OCI-LY7 (cell line): ENCODE results near the gene ETS2. TPM values are rescaled to one million over a fixed set of nuclear protein-coding genes. Genes with fewer than 3 reads are reported as not detected.

Experiments used
- BruUV-seq: library from RNA; stranded (reverse); fragments of 400-500 nt; replicated peaks from 2 replicates; lab custom pipeline; 2021; lab: Mats Ljungman, UMichigan
- CTCF ChIA-PET: fragments of 300-600 bp; sonication (Branson Sonifier 250); formaldehyde crosslinking; loops from one replicate; lab custom pipeline; 2022; ENCODE audit warnings: antibody characterized with exemption; ENCODE audit not compliant: unreplicated experiment; lab: Charles Lee
- POLR2A ChIA-PET: fragments of 300-600 bp; sonication (Branson Sonifier 250); formaldehyde crosslinking; loops from one replicate; lab custom pipeline; 2022; ENCODE audit warnings: antibody characterized with exemption; lab: Charles Lee
- DNase-seq: peaks from one replicate; pipeline ENCODE4 v3.0.0-alpha.2; 2015; ENCODE audit warnings: low spot score
- H2AFZ ChIP-seq: fragments of 200-600 bp; sonication (generic), shearing (Covaris generic); 2 replicates; pipeline ENCODE4 v1.6.1; 2014; ENCODE audit warnings: mild to moderate bottlenecking, antibody characterized with exemption, low read length, moderate library complexity
- H3K27ac ChIP-seq: fragments of 200-600 bp; sonication (generic); 2 replicates; pipeline ENCODE4 v1.5.1; 2014; ENCODE audit warnings: mixed run types, low read depth, mild to moderate bottlenecking, moderate library complexity, low read length, inconsistent platforms; ENCODE audit not compliant: poor library complexity, severe bottlenecking
- H3K36me3 ChIP-seq: fragments of 200-600 bp; sonication (generic); 2 replicates; pipeline ENCODE4 v1.6.1; 2014; ENCODE audit warnings: mild to moderate bottlenecking, antibody characterized with exemption, low read length, moderate library complexity, mixed read lengths; ENCODE audit not compliant: insufficient read depth
- H3K4me1 ChIP-seq: fragments of 200-600 bp; sonication (generic); 2 replicates; pipeline ENCODE4 v1.5.1; 2014; ENCODE audit warnings: mild to moderate bottlenecking, low read length; ENCODE audit not compliant: insufficient read depth, poor library complexity, severe bottlenecking
- H3K4me2 ChIP-seq: fragments of 200-600 bp; sonication (generic); 2 replicates; pipeline ENCODE4 v1.6.1; 2014; ENCODE audit warnings: mild to moderate bottlenecking, low read length
- H3K4me3 ChIP-seq: fragments of 200-600 bp; sonication (generic); 2 replicates; pipeline ENCODE4 v1.5.1; 2014; ENCODE audit warnings: mild to moderate bottlenecking, low read depth, low read length; ENCODE audit not compliant: poor library complexity, severe bottlenecking
- H3K79me2 ChIP-seq: fragments of 200-600 bp; sonication (generic); 2 replicates; pipeline ENCODE4 v1.6.1; 2016; ENCODE audit warnings: low read depth, mild to moderate bottlenecking, low read length, moderate library complexity, mixed read lengths; ENCODE audit not compliant: insufficient read depth
- H3K9me2 ChIP-seq: fragments of 200-600 bp; sonication (generic); 2 replicates; pipeline ENCODE4 v1.6.1; 2016; ENCODE audit warnings: mild to moderate bottlenecking, low read length, mixed read lengths; ENCODE audit not compliant: insufficient read depth
- H3K9me3 ChIP-seq: fragments of 200-600 bp; sonication (generic); 2 replicates; pipeline ENCODE4 v1.6.1; 2014; ENCODE audit warnings: mild to moderate bottlenecking, mixed run types, low read length, mixed read lengths
- H4K20me1 ChIP-seq: fragments of 200-600 bp; sonication (generic); 2 replicates; pipeline ENCODE4 v1.6.1; 2014; ENCODE audit warnings: mild to moderate bottlenecking, antibody characterized with exemption, low read length, moderate library complexity, mixed read lengths; ENCODE audit not compliant: insufficient read depth
- EZH2phosphoT487 ChIP-seq: fragments of 200-600 bp; sonication (generic); IDR thresholded peaks from 2 replicates; pipeline ENCODE4 v1.6.1; 2018; ENCODE audit warnings: low read depth, borderline replicate concordance, mild to moderate bottlenecking, mixed run types, antibody characterized with exemption, low read length, moderate library complexity, mixed read lengths
- intact Hi-C: fragments of 100-400 bp; cut with micrococcal nuclease; formaldehyde crosslinking; loops from one replicate; pipeline ENCODE4 v1.10.0; 2022; ENCODE audit not compliant: unreplicated experiment
- total RNA-seq, 2 experiments: library from RNA; depleted of rRNA in 1 of 2; stranded (reverse); fragments of >200 nt in 1 of 2; shearing (Covaris generic) in 1 of 2; gene quantifications; 2 replicates each; pipeline ENCODE4 v1.2.3, GENCODE V29; 2014 to 2022
- TF ChIP-seq, protein P1 (sequence below): fragments of 200-600 bp; sonication (generic); conservative IDR thresholded peaks from 2 replicates; pipeline ENCODE4 v1.5.1; 2014; ENCODE audit warnings: mild to moderate bottlenecking, antibody characterized with exemption, low read length, moderate library complexity, mixed read lengths

Gene ETS2
- total RNA-seq, 2 experiments from 2014 or later = 9.8 to 24.1 TPM

DNA sequence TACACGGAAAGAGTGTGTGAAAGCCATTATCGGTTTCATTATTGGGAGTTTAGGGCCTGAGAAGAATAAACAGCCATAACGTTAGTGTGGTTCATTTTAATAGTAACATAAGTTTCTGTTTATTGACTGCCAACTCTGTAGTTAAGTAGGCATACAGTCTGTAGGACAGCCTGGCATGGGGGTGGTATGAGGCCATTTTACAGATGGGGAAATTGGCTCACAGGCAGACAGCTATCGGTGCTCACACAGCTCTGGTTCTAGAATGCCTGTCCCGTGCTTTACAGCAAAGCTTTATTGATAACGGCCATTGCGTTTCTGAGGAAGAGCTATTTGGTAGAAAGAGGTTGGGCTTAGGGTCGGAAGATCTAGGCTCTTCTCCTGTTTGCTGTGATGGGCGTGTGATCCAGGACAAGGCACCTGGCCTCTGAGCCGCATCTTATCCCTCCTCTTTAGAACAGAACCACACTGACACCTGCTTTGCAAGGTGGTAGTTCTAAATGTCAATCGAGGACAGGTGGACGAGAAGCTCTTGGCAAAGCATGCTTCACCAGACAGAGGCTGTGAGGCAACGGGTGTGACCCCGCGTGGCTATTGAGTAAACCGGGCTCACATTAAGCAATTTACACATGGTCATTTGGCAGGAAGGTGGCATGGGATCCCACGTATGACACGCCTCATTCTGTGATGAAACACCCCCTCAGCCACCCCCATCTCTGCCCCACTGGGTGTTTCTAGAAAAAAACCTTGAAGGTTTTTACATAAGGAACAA, 14.9 kb downstream of the ETS2 start:
- Histone ChIP-seq H3K4me2 (no peak overlapping the region), H3K79me2 (no peaks in the 10 kb centered on the region), H4K20me1 (no peaks in the 10 kb centered on the region), H3K4me1 (no peaks in the 10 kb centered on the region), H3K9me2 (no peaks in the 10 kb centered on the region), H3K36me3 (peaks cover 94% of the 10 kb centered on the region), H3K9me3 (no peaks in the 10 kb centered on the region), H2AFZ (no peak overlapping the region), H3K4me3 (no peak overlapping the region), H3K27ac (no peak overlapping the region)
- DNase-seq = no peak
- POLR2A ChIA-PET = interaction anchor here (1.5 kb wide), 1 partner anchor 11 kb away, joined by 6 read pairs; no protein-coding TSS in a partner anchor
- BruUV-seq = no TSS peak
- intact Hi-C loops = no loop called here
- CTCF ChIA-PET = no interaction called here
- TF ChIP-seq, protein P1, sequence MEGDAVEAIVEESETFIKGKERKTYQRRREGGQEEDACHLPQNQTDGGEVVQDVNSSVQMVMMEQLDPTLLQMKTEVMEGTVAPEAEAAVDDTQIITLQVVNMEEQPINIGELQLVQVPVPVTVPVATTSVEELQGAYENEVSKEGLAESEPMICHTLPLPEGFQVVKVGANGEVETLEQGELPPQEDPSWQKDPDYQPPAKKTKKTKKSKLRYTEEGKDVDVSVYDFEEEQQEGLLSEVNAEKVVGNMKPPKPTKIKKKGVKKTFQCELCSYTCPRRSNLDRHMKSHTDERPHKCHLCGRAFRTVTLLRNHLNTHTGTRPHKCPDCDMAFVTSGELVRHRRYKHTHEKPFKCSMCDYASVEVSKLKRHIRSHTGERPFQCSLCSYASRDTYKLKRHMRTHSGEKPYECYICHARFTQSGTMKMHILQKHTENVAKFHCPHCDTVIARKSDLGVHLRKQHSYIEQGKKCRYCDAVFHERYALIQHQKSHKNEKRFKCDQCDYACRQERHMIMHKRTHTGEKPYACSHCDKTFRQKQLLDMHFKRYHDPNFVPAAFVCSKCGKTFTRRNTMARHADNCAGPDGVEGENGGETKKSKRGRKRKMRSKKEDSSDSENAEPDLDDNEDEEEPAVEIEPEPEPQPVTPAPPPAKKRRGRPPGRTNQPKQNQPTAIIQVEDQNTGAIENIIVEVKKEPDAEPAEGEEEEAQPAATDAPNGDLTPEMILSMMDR = no peak
- TF ChIP-seq EZH2phosphoT487 = no peak

DNA sequence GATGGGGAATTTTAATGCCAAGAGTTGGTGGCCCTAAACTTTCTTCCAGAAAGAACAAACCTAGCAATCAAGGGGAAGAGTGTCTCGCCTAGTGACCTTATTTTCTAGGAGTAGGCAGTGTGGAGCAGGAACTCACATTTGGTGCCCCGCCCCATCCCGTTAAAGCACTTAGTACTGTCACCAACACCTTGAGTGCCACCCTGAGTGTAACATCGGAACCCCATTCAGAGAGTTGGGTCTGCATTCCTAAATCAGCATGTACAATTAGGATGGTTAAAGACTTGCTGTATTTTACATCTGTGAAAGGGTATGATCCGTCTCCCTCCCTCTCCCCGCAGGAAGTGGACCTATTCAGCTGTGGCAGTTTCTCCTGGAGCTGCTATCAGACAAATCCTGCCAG, 15.5 kb downstream of the ETS2 start:
- intact Hi-C loops = no loop called here
- Histone ChIP-seq H3K9me3 (peaks cover 5% of the 10 kb centered on the region), H3K27ac (no peak overlapping the region), H3K4me2 (no peak overlapping the region), H3K4me1 (no peaks in the 10 kb centered on the region), H3K36me3 (peaks cover 91% of the 10 kb centered on the region), H2AFZ (no peak overlapping the region), H4K20me1 (no peaks in the 10 kb centered on the region), H3K9me2 (no peaks in the 10 kb centered on the region), H3K4me3 (no peak overlapping the region), H3K79me2 (no peaks in the 10 kb centered on the region)
- ChIA-PET CTCF (no interaction called here), POLR2A (no interaction called here)
- no TSS peak for BruUV-seq
- TF ChIP-seq EZH2phosphoT487 = no peak
- TF ChIP-seq, protein P1 = no peak
- DNase-seq = no peak

DNA sequence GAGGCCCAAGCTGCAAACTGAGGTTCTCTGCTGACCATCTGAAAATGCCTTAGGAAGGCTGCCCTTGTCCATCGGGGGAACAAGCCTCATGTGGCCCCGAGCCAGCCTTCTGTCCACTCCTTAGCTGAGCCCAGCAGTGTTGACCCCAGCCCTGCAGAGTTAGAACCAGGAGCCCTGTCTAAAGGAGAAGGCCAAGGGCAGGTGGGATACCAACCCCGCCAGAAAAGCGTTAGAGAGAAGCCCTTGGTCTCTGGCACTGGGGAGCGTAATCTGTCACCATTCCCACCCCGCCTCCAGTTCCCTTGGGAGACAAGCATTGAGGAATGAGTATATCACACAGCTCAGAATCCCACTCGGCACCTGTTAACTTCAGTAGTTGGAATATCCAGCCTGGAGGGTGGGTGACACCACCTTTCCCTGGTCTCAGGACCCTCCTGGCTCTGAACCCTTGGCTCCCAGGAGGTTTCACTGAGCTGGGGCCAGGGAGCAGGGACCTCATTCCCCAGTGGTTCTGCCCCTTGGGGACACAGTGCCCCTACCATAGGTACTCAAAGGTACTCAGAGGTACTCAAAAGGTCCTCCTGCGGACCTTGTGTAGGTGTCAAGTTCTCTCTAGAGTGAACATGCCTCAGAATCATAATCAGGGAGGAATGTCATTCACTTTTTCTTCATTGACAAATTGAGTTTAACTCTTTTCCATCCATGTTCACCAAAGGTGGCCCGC, 16.4 kb downstream of the ETS2 start:
- Histone ChIP-seq H2AFZ (no peak overlapping the region), H3K79me2 (no peaks in the 10 kb centered on the region), H3K27ac (no peak overlapping the region), H3K36me3 (peaks cover 83% of the 10 kb centered on the region), H3K9me3 (peaks cover 14% of the 10 kb centered on the region), H3K4me1 (no peaks in the 10 kb centered on the region), H4K20me1 (no peaks in the 10 kb centered on the region), H3K4me2 (no peak overlapping the region), H3K4me3 (no peak overlapping the region), H3K9me2 (no peaks in the 10 kb centered on the region)
- DNase-seq = no peak
- ChIA-PET CTCF (no interaction called here), POLR2A (no interaction called here)
- no TSS peak for BruUV-seq
- intact Hi-C loops = no loop called here
- TF ChIP-seq, protein P1 = no peak
- no peak for TF ChIP-seq EZH2phosphoT487
